Loucy (cell line): ENCODE measurements around the gene UBE2F.

Source experiments
- H2AFZ ChIP-seq: fragments of 200-600 bp; sonication (generic); 2 replicates; pipeline ENCODE4 v1.6.0; 2016; ENCODE audit warnings: antibody characterized with exemption, mild to moderate bottlenecking, low read length, moderate library complexity
- H3F3A ChIP-seq: fragments of 200-600 bp; 2 replicates; pipeline ENCODE4 v1.6.0; 2016; ENCODE audit warnings: antibody characterized with exemption, low read depth, mild to moderate bottlenecking
- H3K27me3 ChIP-seq: fragments of 200-600 bp; sonication (generic); 2 replicates; pipeline ENCODE4 v1.6.1; 2014; ENCODE audit warnings: low read length, mild to moderate bottlenecking; ENCODE audit not compliant: insufficient read depth, poor library complexity, severe bottlenecking
- H3K36me3 ChIP-seq: fragments of 200-600 bp; sonication (generic); 2 replicates; pipeline ENCODE4 v1.6.1; 2016; ENCODE audit warnings: low read length; ENCODE audit not compliant: insufficient read depth
- H3K4me1 ChIP-seq: fragments of 200-600 bp; sonication (generic); 2 replicates; pipeline ENCODE4 v1.5.1; 2014; ENCODE audit warnings: low read length, mild to moderate bottlenecking; ENCODE audit not compliant: insufficient read depth, poor library complexity, severe bottlenecking
- H3K4me2 ChIP-seq: fragments of 200-600 bp; sonication (generic); 2 replicates; pipeline ENCODE4 v1.6.0; 2014; ENCODE audit warnings: antibody characterized with exemption, low read length, low read depth, mild to moderate bottlenecking; ENCODE audit not compliant: poor library complexity, severe bottlenecking
- H3K4me3 ChIP-seq: fragments of 200-600 bp; sonication (generic); 2 replicates; pipeline ENCODE4 v1.5.1; 2014; ENCODE audit warnings: low read length, mild to moderate bottlenecking, mixed read lengths; ENCODE audit not compliant: poor library complexity, severe bottlenecking
- H3K79me2 ChIP-seq: fragments of 200-600 bp; sonication (generic); 2 replicates; pipeline ENCODE4 v1.6.1; 2014; ENCODE audit warnings: low read length; ENCODE audit not compliant: insufficient read depth
- H3K9ac ChIP-seq: fragments of 200-600 bp; sonication (generic); 2 replicates; pipeline ENCODE4 v1.6.0; 2014; ENCODE audit warnings: mild to moderate bottlenecking, low read depth, low read length, moderate library complexity; ENCODE audit not compliant: poor library complexity, severe bottlenecking
- H3K9me2 ChIP-seq: fragments of 200-600 bp; sonication (generic); replicated peaks from 2 replicates; pipeline ENCODE4 v1.6.1; 2016; ENCODE audit warnings: low read depth, low read length, mixed read lengths
- H3K9me3 ChIP-seq: fragments of 200-600 bp; sonication (generic); 2 replicates; pipeline ENCODE4 v1.6.1; 2014; ENCODE audit warnings: mild to moderate bottlenecking, antibody characterized with exemption, low read length, low read depth; ENCODE audit not compliant: insufficient read depth
- H4K20me1 ChIP-seq: fragments of 200-600 bp; sonication (generic); 2 replicates; pipeline ENCODE4 v1.6.0; 2014; ENCODE audit warnings: antibody characterized with exemption, low read length, mild to moderate bottlenecking; ENCODE audit not compliant: insufficient read depth, poor library complexity, severe bottlenecking
- EZH2phosphoT487 ChIP-seq: fragments of 200-600 bp; IDR thresholded peaks from 2 replicates; pipeline ENCODE4 v1.6.1; 2018; ENCODE audit warnings: antibody characterized with exemption, mild to moderate bottlenecking, moderate library complexity, borderline replicate concordance
- TF ChIP-seq, protein P1 (sequence below): fragments of 200-600 bp; sonication (generic); conservative IDR thresholded peaks from 2 replicates; pipeline ENCODE4 v1.5.1; 2014; ENCODE audit warnings: mild to moderate bottlenecking, antibody characterized with exemption, low read length

The UBE2F gene

DNA sequence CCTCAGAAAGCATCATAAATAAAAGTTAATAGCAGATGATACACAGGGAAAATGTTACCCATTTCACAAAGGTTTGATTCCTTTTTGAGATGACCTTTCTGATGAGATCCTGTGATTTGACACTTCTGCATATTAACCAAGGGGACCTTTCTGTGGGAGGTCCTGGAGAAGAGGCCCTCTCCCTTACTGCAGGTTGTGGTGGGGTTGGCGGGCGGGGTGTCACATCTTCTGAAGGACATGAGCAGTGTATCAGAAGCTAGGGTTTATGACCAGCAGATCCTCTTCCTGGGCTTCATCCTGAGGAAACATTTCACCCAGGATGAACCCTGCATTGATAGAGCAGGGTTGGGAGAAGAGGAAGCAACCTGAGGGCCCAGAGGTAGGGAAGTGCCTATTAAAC lies 56.8 kb downstream of the UBE2F start:
- H4K20me1 ChIP-seq = no peaks in the 10 kb centered on the region

DNA sequence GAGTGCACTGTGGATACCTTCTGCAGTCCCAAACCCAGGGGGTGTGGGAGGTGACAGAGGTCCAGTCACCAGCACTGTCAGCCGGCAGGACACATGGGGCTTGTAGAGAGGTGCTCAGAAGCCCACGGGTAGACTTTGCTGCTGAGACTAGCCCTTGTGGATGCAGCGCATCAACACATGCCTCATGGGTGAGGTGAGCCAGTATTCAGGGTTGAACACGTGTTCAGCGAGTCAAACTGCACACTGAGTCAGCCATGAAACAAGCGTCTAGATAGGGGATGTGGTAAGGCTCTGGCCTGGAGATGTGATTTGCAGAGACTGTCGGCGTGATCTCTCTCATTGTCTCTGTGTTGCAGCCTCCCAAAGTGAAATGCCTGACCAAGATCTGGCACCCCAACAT lies 58.2 kb downstream of the UBE2F start:
- H3K9me3 ChIP-seq = no peaks in the 10 kb centered on the region
- H2AFZ ChIP-seq = no peak overlapping the region
- no peaks in the 10 kb centered on the region for H3K4me1 ChIP-seq
- H3K36me3 ChIP-seq = peaks cover 36% of the 10 kb centered on the region; the same call in 1 of the 2 replicates
- H3K4me2 ChIP-seq = no peak overlapping the region
- TF ChIP-seq EZH2phosphoT487 = no peak
- TF ChIP-seq, protein P1, sequence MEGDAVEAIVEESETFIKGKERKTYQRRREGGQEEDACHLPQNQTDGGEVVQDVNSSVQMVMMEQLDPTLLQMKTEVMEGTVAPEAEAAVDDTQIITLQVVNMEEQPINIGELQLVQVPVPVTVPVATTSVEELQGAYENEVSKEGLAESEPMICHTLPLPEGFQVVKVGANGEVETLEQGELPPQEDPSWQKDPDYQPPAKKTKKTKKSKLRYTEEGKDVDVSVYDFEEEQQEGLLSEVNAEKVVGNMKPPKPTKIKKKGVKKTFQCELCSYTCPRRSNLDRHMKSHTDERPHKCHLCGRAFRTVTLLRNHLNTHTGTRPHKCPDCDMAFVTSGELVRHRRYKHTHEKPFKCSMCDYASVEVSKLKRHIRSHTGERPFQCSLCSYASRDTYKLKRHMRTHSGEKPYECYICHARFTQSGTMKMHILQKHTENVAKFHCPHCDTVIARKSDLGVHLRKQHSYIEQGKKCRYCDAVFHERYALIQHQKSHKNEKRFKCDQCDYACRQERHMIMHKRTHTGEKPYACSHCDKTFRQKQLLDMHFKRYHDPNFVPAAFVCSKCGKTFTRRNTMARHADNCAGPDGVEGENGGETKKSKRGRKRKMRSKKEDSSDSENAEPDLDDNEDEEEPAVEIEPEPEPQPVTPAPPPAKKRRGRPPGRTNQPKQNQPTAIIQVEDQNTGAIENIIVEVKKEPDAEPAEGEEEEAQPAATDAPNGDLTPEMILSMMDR = no peak
- H3K4me3 ChIP-seq = no peak overlapping the region
- H3K79me2 ChIP-seq = peaks cover 12% of the 10 kb centered on the region
- H3K9me2 ChIP-seq = no peaks in the 10 kb centered on the region
- no peaks in the 10 kb centered on the region for H4K20me1 ChIP-seq
- H3F3A ChIP-seq = no peaks in the 10 kb centered on the region
- H3K27me3 ChIP-seq = no peaks in the 10 kb centered on the region
- no peak overlapping the region for H3K9ac ChIP-seq

More for the DNA sequence above, 56.8 kb downstream of the UBE2F start:
- H3K36me3 ChIP-seq = peaks cover 43% of the 10 kb centered on the region; the same call in 1 of the 2 replicates
- no peak overlapping the region for H3K4me3 ChIP-seq
- no peak for TF ChIP-seq EZH2phosphoT487
- TF ChIP-seq, protein P1 = no peak
- H3K9me3 ChIP-seq = no peaks in the 10 kb centered on the region
- H3K79me2 ChIP-seq = peaks cover 12% of the 10 kb centered on the region
- H2AFZ ChIP-seq = no peak overlapping the region
- H3K27me3 ChIP-seq = no peaks in the 10 kb centered on the region
- H3K4me1 ChIP-seq = peaks cover 7% of the 10 kb centered on the region
- no peak overlapping the region for H3K4me2 ChIP-seq
- H3K9me2 ChIP-seq = no peaks in the 10 kb centered on the region
- H3K9ac ChIP-seq = no peak overlapping the region
- H3F3A ChIP-seq = no peaks in the 10 kb centered on the region

DNA sequence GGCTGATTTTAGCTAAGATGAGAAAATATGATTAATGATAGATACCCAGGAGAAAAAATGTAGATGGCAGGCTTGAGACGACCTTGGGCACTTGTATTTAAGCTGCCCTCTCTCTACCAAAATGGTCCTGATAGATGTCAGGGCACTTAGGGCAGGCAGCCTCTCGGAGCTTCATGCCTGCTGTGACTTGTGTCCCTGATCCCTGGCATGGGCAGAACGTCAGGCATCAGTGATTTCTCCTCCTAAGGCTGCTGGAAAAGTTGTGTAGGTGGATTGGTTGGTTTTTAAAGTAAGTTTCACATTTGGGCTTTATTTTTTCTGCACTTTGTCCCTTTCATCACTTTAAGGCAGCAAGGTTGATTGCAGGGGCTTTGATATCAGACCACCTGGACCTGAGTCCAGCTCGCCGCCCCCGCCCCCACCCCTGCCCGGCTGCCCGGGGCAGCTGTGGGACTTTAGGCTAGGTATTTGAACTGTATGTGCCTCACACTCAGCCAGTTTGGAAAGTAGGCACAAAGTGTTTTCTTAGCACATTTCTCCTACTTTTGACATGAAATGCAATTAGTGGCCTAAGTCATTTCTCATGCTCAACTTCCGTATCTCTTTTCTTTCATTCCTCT lies 59.0 kb downstream of the UBE2F start:
- Histone ChIP-seq H3K9me3 (no peaks in the 10 kb centered on the region), H3K79me2 (peaks cover 12% of the 10 kb centered on the region), H3K4me3 (no peak overlapping the region), H4K20me1 (no peaks in the 10 kb centered on the region), H3F3A (no peaks in the 10 kb centered on the region), H3K9ac (no peak overlapping the region), H3K27me3 (no peaks in the 10 kb centered on the region), H3K9me2 (no peaks in the 10 kb centered on the region), H2AFZ (no peak overlapping the region), H3K36me3 (peaks cover 42% of the 10 kb centered on the region; the same call in 1 of the 2 replicates), H3K4me2 (no peak overlapping the region), H3K4me1 (no peaks in the 10 kb centered on the region)
- TF ChIP-seq, protein P1 = no peak
- TF ChIP-seq EZH2phosphoT487 = no peak
